PFSK-1 (cell line): ENCODE data around the gene PAPPA2.

Source experiments
- POLR2AphosphoS5 ChIP-seq: IDR thresholded peaks from 2 replicates; pipeline ENCODE4 v1.6.1; 2012; ENCODE audit warnings: low read depth, mild to moderate bottlenecking, control low read depth, low read length, moderate library complexity
- SIN3A ChIP-seq: IDR thresholded peaks from 2 replicates; pipeline ENCODE4 v1.6.1; 2012; ENCODE audit warnings: mild to moderate bottlenecking, low read length, moderate library complexity, borderline replicate concordance; ENCODE audit not compliant: insufficient read depth
- TAF1 ChIP-seq: IDR thresholded peaks from 2 replicates; pipeline ENCODE4 v1.6.1; 2012; ENCODE audit warnings: low read length, control low read depth, borderline replicate concordance; ENCODE audit not compliant: insufficient read depth
- TF ChIP-seq, protein P1 (sequence below), 2 experiments: IDR thresholded peaks; 2 replicates each; pipeline versions ENCODE4 v1.6.1 to v1.8.0; 2011 to 2012; ENCODE audit warnings: low read depth in 2 of 2, low read length in 2 of 2, control low read depth in 1 of 2, inconsistent platforms in 1 of 2, mild to moderate bottlenecking in 1 of 2, moderate library complexity in 1 of 2; ENCODE audit not compliant: insufficient read depth in 1 of 2

DNA sequence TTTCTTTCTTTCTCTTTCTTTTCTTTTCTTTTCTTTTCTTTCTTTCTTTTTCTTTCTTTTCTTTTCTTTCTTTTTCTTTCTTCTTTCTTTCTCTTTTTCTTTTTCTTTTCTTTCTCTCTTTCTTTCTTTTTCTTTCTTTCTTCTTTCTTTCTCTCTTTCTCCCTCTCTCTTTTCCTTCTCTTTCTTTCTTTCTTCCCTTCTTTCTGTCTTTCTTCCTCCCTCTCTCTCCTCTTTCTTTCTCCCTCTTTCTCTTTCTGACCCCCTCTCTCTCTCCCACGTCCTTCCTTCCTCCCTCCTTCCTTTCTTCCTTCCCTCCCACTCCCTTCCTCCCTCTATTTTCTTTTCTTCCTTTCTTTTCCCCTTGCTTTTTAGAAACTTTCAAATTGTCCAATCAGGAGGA lies 333.6 kb downstream of the PAPPA2 start:
- TF ChIP-seq, protein P1, sequence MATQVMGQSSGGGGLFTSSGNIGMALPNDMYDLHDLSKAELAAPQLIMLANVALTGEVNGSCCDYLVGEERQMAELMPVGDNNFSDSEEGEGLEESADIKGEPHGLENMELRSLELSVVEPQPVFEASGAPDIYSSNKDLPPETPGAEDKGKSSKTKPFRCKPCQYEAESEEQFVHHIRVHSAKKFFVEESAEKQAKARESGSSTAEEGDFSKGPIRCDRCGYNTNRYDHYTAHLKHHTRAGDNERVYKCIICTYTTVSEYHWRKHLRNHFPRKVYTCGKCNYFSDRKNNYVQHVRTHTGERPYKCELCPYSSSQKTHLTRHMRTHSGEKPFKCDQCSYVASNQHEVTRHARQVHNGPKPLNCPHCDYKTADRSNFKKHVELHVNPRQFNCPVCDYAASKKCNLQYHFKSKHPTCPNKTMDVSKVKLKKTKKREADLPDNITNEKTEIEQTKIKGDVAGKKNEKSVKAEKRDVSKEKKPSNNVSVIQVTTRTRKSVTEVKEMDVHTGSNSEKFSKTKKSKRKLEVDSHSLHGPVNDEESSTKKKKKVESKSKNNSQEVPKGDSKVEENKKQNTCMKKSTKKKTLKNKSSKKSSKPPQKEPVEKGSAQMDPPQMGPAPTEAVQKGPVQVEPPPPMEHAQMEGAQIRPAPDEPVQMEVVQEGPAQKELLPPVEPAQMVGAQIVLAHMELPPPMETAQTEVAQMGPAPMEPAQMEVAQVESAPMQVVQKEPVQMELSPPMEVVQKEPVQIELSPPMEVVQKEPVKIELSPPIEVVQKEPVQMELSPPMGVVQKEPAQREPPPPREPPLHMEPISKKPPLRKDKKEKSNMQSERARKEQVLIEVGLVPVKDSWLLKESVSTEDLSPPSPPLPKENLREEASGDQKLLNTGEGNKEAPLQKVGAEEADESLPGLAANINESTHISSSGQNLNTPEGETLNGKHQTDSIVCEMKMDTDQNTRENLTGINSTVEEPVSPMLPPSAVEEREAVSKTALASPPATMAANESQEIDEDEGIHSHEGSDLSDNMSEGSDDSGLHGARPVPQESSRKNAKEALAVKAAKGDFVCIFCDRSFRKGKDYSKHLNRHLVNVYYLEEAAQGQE (IDR thresholded peaks at IDR 0.05; ENCODE audit: insufficient read depth in 1 of 2, low read depth in 2 of 2, low read length in 2 of 2): no peak
- no peak for TF ChIP-seq TAF1
- TF ChIP-seq SIN3A: no peak
- no peak for TF ChIP-seq POLR2AphosphoS5
